ENCODE measurements around the gene LRIG2. TPM values are rescaled to one million over a fixed set of nuclear protein-coding genes. Genes with fewer than 3 reads are reported as not detected.
"Not testable (repeated sequence)": the region's sequence is repeated elsewhere in the genome, so short reads cannot be mapped to it uniquely, and the experiment has no call there.

The LRIG2 gene
- total RNA-seq, 4 donors from 2014 or later = 9.4 to 43.7 (median 27.2) TPM

- Histone ChIP-seq H3K4me1 (peaks cover 4 to 33% (median 23%) of the 10 kb centered on the region in 4 donors), H3K27ac (peak overlapping the region; percentile 69 to 80 (median 74)), H3K4me3 (no peak overlapping the region), H3K9me3 (no peaks in the 10 kb centered on the region), H3K27me3 (no peaks in the 10 kb centered on the region), H3K36me3 (no peaks in the 10 kb centered on the region)
- DNase-seq = peak; percentile 78
- TF ChIP-seq CTCF (IDR thresholded peaks at IDR 0.05) (peak; percentile 51 to 71 (median 54)), POLR2AphosphoS5 (IDR thresholded peaks at IDR 0.05) (no peak)
- in situ Hi-C loops (cut with MboI; ENCODE audit: low pct_ligation_motif_present in 1 of 4, low pct_unique_long_range_greater_than_20kb in 1 of 4, low sequenced_read_pairs in 3 of 4) (loop anchor here (5.0 to 25.0 kb wide), 4 partner anchors 158 to 305 kb away; no protein-coding TSS in a partner anchor), intact Hi-C loops (cut with DNase I; ENCODE audit: low total_unique reads) (loop anchor here (1.0 kb wide), 1 partner anchor 161 kb away; no protein-coding TSS in a partner anchor)
- WGBS, 2 donors (ENCODE audit: low coverage in 1 of 2) = 7 to 16% methylated on average over 7 to 11 of the region's 11 CpGs
Measured at GRCh38 chr1:113042285-113043143, 30.5 kb upstream of the LRIG2 start.

GRCh38 chr1:113043144-113043488, 29.9 kb upstream of the LRIG2 start:
- Histone ChIP-seq H3K4me1 (peaks cover 4 to 37% (median 23%) of the 10 kb centered on the region in 4 donors), H3K27ac (peak overlapping the region; percentile 69 to 80 (median 74))
- intact Hi-C loops (cut with DNase I; ENCODE audit: low total_unique reads); H3K27me3 ChIP-seq; H3K4me3 ChIP-seq; H3K9me3 ChIP-seq; H3K36me3 ChIP-seq: not testable (repeated sequence)
- 64 to 78% methylated on average over 8 to 12 of the region's 12 CpGs for WGBS, 2 donors (ENCODE audit: low coverage in 1 of 2)
- in situ Hi-C loops (cut with MboI; ENCODE audit: low pct_ligation_motif_present in 1 of 4, low pct_unique_long_range_greater_than_20kb in 1 of 4, low sequenced_read_pairs in 3 of 4) = loop anchor here (5.0 to 25.0 kb wide), 4 partner anchors 158 to 306 kb away; no protein-coding TSS in a partner anchor
- DNase-seq = peak; percentile 41

- Histone ChIP-seq H3K27ac (no peak overlapping the region), H3K36me3 (no peaks in the 10 kb centered on the region), H3K4me3 (no peak overlapping the region), H3K27me3 (no peaks in the 10 kb centered on the region), H3K9me3 (no peaks in the 10 kb centered on the region), H3K4me1 (peaks cover 4 to 37% (median 21%) of the 10 kb centered on the region in 4 donors)
- in situ Hi-C loops (cut with MboI; ENCODE audit: low pct_ligation_motif_present in 1 of 4, low pct_unique_long_range_greater_than_20kb in 1 of 4, low sequenced_read_pairs in 3 of 4) = loop anchor here (10.0 to 25.0 kb wide), 3 partner anchors 162 to 309 kb away; no protein-coding TSS in a partner anchor
- 66 to 81% methylated on average over 4 of the region's 4 CpGs for WGBS, 2 donors (ENCODE audit: low coverage in 1 of 2)
- intact Hi-C loops (cut with DNase I; ENCODE audit: low total_unique reads) = no loop called here
- no peak for DNase-seq
- TF ChIP-seq POLR2A (IDR thresholded peaks at IDR 0.05) (no peak), POLR2AphosphoS5 (IDR thresholded peaks at IDR 0.05) (no peak), CTCF (IDR thresholded peaks at IDR 0.05) (no peak), EP300 (IDR thresholded peaks at IDR 0.05; ENCODE audit: low read depth) (no peak)
Measured at GRCh38 chr1:113046569-113046968, 26.4 kb upstream of the LRIG2 start.

- 58% methylated on average over 3 of the region's 3 CpGs; no CpG with 5 or more reads in 1 of the 2 donors for WGBS, 2 donors (ENCODE audit: low coverage in 1 of 2)
- TF ChIP-seq POLR2A (IDR thresholded peaks at IDR 0.05) = no peak
- TF ChIP-seq POLR2AphosphoS5 (IDR thresholded peaks at IDR 0.05) = peak in 1 of 3 donors; percentile 40
- peak; percentile 71 for DNase-seq
- Histone ChIP-seq H3K9me3 (no peaks in the 10 kb centered on the region), H3K36me3 (no peaks in the 10 kb centered on the region), H3K4me1 (peaks cover 0 to 22% (median 7%) of the 10 kb centered on the region in 4 donors), H3K27ac (peak overlapping the region in 3 of 4 donors; percentile 5 to 16 (median 14)), H3K4me3 (no peak overlapping the region), H3K27me3 (no peaks in the 10 kb centered on the region)
- in situ Hi-C loops (cut with MboI; ENCODE audit: low pct_ligation_motif_present in 1 of 4, low pct_unique_long_range_greater_than_20kb in 1 of 4, low sequenced_read_pairs in 3 of 4) = loop anchor here (10.0 to 25.0 kb wide), 3 partner anchors 163 to 311 kb away; no protein-coding TSS in a partner anchor
- intact Hi-C loops (cut with DNase I; ENCODE audit: low total_unique reads) = no loop called here
Measured at GRCh38 chr1:113048064-113048463, 24.9 kb upstream of the LRIG2 start.

Data from transverse colon (tissue), 4 donors.